ENCODE data around the gene ARL16.

- TF ChIP-seq, protein P1, sequence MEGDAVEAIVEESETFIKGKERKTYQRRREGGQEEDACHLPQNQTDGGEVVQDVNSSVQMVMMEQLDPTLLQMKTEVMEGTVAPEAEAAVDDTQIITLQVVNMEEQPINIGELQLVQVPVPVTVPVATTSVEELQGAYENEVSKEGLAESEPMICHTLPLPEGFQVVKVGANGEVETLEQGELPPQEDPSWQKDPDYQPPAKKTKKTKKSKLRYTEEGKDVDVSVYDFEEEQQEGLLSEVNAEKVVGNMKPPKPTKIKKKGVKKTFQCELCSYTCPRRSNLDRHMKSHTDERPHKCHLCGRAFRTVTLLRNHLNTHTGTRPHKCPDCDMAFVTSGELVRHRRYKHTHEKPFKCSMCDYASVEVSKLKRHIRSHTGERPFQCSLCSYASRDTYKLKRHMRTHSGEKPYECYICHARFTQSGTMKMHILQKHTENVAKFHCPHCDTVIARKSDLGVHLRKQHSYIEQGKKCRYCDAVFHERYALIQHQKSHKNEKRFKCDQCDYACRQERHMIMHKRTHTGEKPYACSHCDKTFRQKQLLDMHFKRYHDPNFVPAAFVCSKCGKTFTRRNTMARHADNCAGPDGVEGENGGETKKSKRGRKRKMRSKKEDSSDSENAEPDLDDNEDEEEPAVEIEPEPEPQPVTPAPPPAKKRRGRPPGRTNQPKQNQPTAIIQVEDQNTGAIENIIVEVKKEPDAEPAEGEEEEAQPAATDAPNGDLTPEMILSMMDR (IDR thresholded peaks at IDR 0.05; ENCODE audit: control extremely low read depth in 1 of 3, insufficient read depth in 1 of 3, low read depth in 1 of 3, low read length in 3 of 3) = no peak
- TF ChIP-seq CREB1 (IDR thresholded peaks at IDR 0.05) (no peak), SP2 (IDR thresholded peaks at IDR 0.05; ENCODE audit: low read length) (no peak), EP300 (IDR thresholded peaks at IDR 0.05; ENCODE audit: borderline replicate concordance in 1 of 2, low read depth in 2 of 2, low read length in 2 of 2) (no peak), POLR2AphosphoS5 (IDR thresholded peaks at IDR 0.05; ENCODE audit: low read depth, low read length) (no peak), SIN3A (conservative IDR thresholded peaks at IDR 0.05 in 1 of 2, IDR thresholded peaks at IDR 0.05 in 1 of 2; ENCODE audit: low read depth in 1 of 2, low read length in 2 of 2) (no peak), POLR2A (IDR thresholded peaks at IDR 0.05; ENCODE audit: control extremely low read depth in 1 of 2, low read depth in 2 of 2, low read length in 2 of 2) (no peak)
Measured at GRCh38 chr17:81686614-81687013, 3.0 kb upstream of the ARL16 start.
